ENCODE measurements around the gene E4F1. TPM values are rescaled to one million over a fixed set of nuclear protein-coding genes. Genes with fewer than 3 reads are reported as not detected.

Gene E4F1
- total and polyA plus RNA-seq, 2 donors (not counting 1 experiment from before 2014, with no cell fraction given): 41.8 to 70.9 TPM

GRCh38 chr16:2243781-2244180 is 20.4 kb downstream of the E4F1 start:
- intact Hi-C loops (cut with micrococcal nuclease): no loop called here
- H3K4me3 Mint-ChIP-seq: no peak overlapping the region
- Histone ChIP-seq H4K20me1 (ENCODE audit: control insufficient read depth, insufficient read depth, low read length, poor library complexity, severe bottlenecking) (peaks cover 14% of the 10 kb centered on the region), H3K79me2 (ENCODE audit: control insufficient read depth, insufficient read depth, low read length) (peaks cover 12% of the 10 kb centered on the region), H3K36me3 (replicated peaks in 1 of 2; ENCODE audit: control extremely low read depth in 1 of 2, control insufficient read depth in 1 of 2, extremely low read depth in 1 of 2, insufficient read depth in 2 of 2, low read length in 1 of 2) (peaks cover 0 to 46% of the 10 kb centered on the region in 2 experiments), H2AFZ (ENCODE audit: insufficient read depth, low read depth, low read length, poor library complexity, severe bottlenecking) (no peak overlapping the region), H3K9ac (ENCODE audit: low read length) (no peak overlapping the region), H3K9me3 (ENCODE audit: control extremely low read depth in 1 of 3, control insufficient read depth in 2 of 3, insufficient read depth in 1 of 3, low read length in 2 of 3) (no peaks in the 10 kb centered on the region), H3K4me1 (ENCODE audit: control insufficient read depth in 2 of 2, insufficient read depth in 2 of 2, low read length in 2 of 2) (no peaks in the 10 kb centered on the region), H3K27ac (ENCODE audit: low read length in 2 of 2) (no peak overlapping the region), H3K4me2 (replicated peaks; ENCODE audit: low read depth, low read length, poor library complexity, severe bottlenecking) (no peak overlapping the region), H3K27me3 (replicated peaks in 1 of 4; ENCODE audit: control extremely low read depth in 1 of 4, control insufficient read depth in 3 of 4, insufficient read depth in 4 of 4, low read length in 3 of 4) (no peaks in the 10 kb centered on the region), H3K4me3 (ENCODE audit: control extremely low read depth in 1 of 5, extremely low read depth in 1 of 5, insufficient read depth in 1 of 5, low read depth in 2 of 5, low read length in 4 of 5) (no peak overlapping the region)
- TF ChIP-seq CTCF (IDR thresholded peaks at IDR 0.05): no peak
- TF ChIP-seq EZH2 (IDR thresholded peaks at IDR 0.05; ENCODE audit: borderline replicate concordance, insufficient read depth, low read depth, low read length, poor library complexity, severe bottlenecking): no peak
- POLR2A ChIA-PET: no interaction called here
- no peak overlapping the region for H3K27ac Mint-ChIP-seq
- peaks cover 1% of the 10 kb centered on the region for H3K4me1 Mint-ChIP-seq
- 93% methylated on average over 7 of the region's 11 CpGs for WGBS (ENCODE audit: insufficient coverage)
- no peaks in the 10 kb centered on the region for H3K27me3 Mint-ChIP-seq
- H3K9me3 Mint-ChIP-seq (ENCODE audit: insufficient read depth): no peaks in the 10 kb centered on the region
- ATAC-seq (ENCODE audit: low read depth): no peak
- no peak for DNase-seq
- CTCF ChIA-PET: no interaction called here

GRCh38 chr16:2244301-2244700 is 20.9 kb downstream of the E4F1 start:
- WGBS (ENCODE audit: insufficient coverage): 88% methylated on average over 17 of the region's 17 CpGs
- ATAC-seq (ENCODE audit: low read depth) (no peak), DNase-seq (no peak)
- intact Hi-C loops (cut with micrococcal nuclease): no loop called here
- peaks cover 1% of the 10 kb centered on the region for H3K4me1 Mint-ChIP-seq
- Histone ChIP-seq H3K79me2 (ENCODE audit: control insufficient read depth, insufficient read depth, low read length) (peaks cover 15% of the 10 kb centered on the region), H4K20me1 (ENCODE audit: control insufficient read depth, insufficient read depth, low read length, poor library complexity, severe bottlenecking) (peaks cover 14% of the 10 kb centered on the region), H3K27ac (ENCODE audit: low read length in 2 of 2) (no peak overlapping the region), H3K4me2 (replicated peaks; ENCODE audit: low read depth, low read length, poor library complexity, severe bottlenecking) (no peak overlapping the region), H3K27me3 (replicated peaks in 1 of 4; ENCODE audit: control extremely low read depth in 1 of 4, control insufficient read depth in 3 of 4, insufficient read depth in 4 of 4, low read length in 3 of 4) (no peaks in the 10 kb centered on the region), H3K9me3 (ENCODE audit: control extremely low read depth in 1 of 3, control insufficient read depth in 2 of 3, insufficient read depth in 1 of 3, low read length in 2 of 3) (no peaks in the 10 kb centered on the region), H3K4me3 (ENCODE audit: control extremely low read depth in 1 of 5, extremely low read depth in 1 of 5, insufficient read depth in 1 of 5, low read depth in 2 of 5, low read length in 4 of 5) (no peak overlapping the region), H3K9ac (ENCODE audit: low read length) (no peak overlapping the region), H2AFZ (ENCODE audit: insufficient read depth, low read depth, low read length, poor library complexity, severe bottlenecking) (no peak overlapping the region), H3K4me1 (ENCODE audit: control insufficient read depth in 2 of 2, insufficient read depth in 2 of 2, low read length in 2 of 2) (no peaks in the 10 kb centered on the region), H3K36me3 (replicated peaks in 1 of 2; ENCODE audit: control extremely low read depth in 1 of 2, control insufficient read depth in 1 of 2, extremely low read depth in 1 of 2, insufficient read depth in 2 of 2, low read length in 1 of 2) (peaks cover 0 to 46% of the 10 kb centered on the region in 2 experiments)
- no peaks in the 10 kb centered on the region for H3K27me3 Mint-ChIP-seq
- H3K27ac Mint-ChIP-seq: no peak overlapping the region
- H3K9me3 Mint-ChIP-seq (ENCODE audit: insufficient read depth): no peaks in the 10 kb centered on the region
- POLR2A ChIA-PET: interaction anchor here (0.6 kb wide), 1 partner anchor 251 kb away, joined by 3 read pairs; no protein-coding TSS in a partner anchor
- no peak overlapping the region for H3K4me3 Mint-ChIP-seq
- no peak for TF ChIP-seq EZH2 (IDR thresholded peaks at IDR 0.05; ENCODE audit: borderline replicate concordance, insufficient read depth, low read depth, low read length, poor library complexity, severe bottlenecking)
- TF ChIP-seq CTCF (IDR thresholded peaks at IDR 0.05): no peak
- CTCF ChIA-PET: no interaction called here

Data from B cell (primary cell).